Measurements from ENCODE around the gene AMZ1.
"Not testable (repeated sequence)": the region's sequence is repeated elsewhere in the genome, so short reads cannot be mapped to it uniquely, and the experiment has no call there.

The AMZ1 gene

DNA sequence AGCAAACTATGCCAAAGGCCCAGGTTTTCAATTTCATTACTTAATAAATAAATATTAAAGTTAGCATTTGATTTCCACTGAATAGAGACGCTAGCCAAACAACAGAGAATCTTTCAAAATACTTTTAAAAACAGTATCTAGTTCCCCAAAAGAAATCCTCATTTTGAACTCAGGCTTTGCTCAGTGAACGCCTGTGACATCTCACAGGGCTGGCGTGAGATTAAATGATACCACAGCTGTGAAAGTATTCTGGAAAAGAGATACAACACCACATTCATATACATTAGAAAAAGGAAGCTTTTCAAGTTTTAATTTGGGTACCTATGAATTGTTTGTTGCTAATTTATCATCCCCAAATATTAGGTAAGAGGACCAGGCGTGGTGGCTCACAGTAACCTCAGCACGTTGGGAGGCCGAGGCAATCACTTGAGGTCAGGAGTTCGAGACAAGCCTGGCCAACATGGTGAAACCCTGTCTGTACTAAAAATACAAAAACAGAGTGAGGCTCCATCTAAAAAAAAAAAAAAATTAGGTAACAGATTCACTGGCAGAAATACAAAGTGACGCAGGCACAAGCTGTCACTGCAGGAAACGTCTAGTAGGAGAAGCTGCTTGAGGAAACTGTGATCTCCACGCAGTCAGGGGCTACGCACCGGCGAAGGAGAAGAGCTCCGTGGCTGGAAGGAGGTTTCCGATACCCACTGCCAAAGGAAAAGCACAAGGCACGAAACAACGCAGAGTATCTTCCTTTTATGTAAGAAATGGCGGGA lies 50.0 kb downstream of the AMZ1 start:
- Histone ChIP-seq H3K4me1 (ENCODE audit: control insufficient read depth, insufficient read depth, low read length) (0 out of 2 replicates have a peak, but pooled peaks cover 2% of the 10 kb centered on the region), H3K4me3 (ENCODE audit: low read length) (no peak overlapping the region), H3K9me3 (ENCODE audit: control insufficient read depth, insufficient read depth, low read length) (no peaks in the 10 kb centered on the region), H3K27me3 (ENCODE audit: control insufficient read depth, insufficient read depth, low read length) (no peaks in the 10 kb centered on the region), H3K36me3 (ENCODE audit: control insufficient read depth, insufficient read depth, low read length) (no peaks in the 10 kb centered on the region), H3K27ac (ENCODE audit: low read length) (no peak overlapping the region)
- no peak for DNase-seq (ENCODE audit: low read depth, low spot score)
- WGBS (ENCODE audit: insufficient coverage, insufficient read length), result no CpG with 5 or more reads among the region's 18 CpGs

DNA sequence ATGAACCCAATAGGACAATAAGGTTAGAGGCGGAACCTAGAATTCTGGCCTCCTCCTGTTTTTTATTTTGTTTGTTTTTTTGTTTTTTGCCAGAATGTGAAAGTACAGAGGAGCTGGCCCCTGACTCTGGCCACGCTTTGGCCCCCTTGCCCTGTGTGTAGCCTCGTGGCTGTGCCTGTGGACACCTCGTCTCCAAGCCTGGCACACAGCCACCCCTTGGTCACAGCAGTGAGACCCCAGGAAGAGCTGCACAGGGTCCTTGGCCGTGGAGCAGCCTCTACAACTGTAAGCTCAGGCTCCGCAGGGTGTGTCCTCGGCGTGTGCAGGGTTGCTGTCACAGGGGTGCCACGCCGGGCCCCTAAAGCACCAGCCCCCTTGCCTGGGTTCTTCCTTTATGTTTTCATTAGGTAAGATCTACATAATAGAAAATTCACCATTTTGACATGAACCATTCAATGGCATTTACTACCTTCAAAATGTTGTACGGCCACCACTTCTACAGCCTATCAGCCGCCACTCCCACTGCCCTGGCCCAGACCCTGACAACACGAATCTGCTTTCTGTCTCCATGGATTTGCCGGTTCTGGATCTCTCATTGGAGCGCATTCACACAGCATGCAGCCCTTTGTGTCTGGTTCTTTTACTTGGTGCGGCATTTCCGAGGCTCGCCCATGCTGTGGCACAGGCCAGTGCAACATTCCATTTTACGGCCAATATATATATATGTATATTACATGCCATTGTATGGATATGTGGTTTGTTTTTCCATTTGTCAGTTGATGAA lies 51.0 kb downstream of the AMZ1 start:
- Histone ChIP-seq H3K27ac (ENCODE audit: low read length) (no peak overlapping the region), H3K27me3 (ENCODE audit: control insufficient read depth, insufficient read depth, low read length) (no peaks in the 10 kb centered on the region), H3K9me3 (ENCODE audit: control insufficient read depth, insufficient read depth, low read length) (no peaks in the 10 kb centered on the region), H3K36me3 (ENCODE audit: control insufficient read depth, insufficient read depth, low read length) (no peaks in the 10 kb centered on the region), H3K4me1 (ENCODE audit: control insufficient read depth, insufficient read depth, low read length) (0 out of 2 replicates have a peak, but pooled peaks cover 2% of the 10 kb centered on the region), H3K4me3 (ENCODE audit: low read length) (no peak overlapping the region)
- no CpG with 5 or more reads among the region's 19 CpGs for WGBS (ENCODE audit: insufficient coverage, insufficient read length)
- DNase-seq (ENCODE audit: low read depth, low spot score), result no peak

DNA sequence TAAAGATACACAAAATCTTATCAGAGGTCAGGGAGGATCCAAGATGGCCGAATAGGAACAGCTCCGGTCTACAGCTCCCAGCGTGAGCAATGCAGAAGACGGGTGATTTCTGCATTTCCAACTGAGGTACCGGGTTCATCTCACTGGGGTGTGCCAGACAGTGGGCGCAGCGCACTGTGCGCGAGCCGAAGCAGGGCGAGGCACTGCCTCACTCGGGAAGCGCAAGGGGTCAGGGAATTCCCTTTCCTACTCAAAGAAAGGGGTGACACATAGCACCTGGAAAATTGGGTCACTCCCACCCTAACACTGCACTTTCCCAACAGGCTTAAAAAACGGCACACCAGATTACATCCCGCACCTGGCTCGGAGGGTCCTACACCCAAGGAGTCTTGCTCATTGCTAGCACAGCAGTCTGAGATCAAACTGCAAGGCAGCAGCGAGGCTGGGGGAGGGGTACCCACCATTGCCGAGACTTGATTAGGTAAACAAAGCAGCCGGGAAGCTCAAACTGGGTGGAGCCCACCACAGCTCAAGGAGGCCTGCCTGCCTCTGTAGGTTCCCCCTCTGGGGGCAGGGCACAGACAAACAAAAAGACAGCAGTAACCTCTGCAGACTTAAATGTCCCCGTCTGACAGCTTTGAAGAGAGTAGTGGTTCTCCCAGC lies 55.7 kb downstream of the AMZ1 start:
- not testable (repeated sequence) for DNase-seq (ENCODE audit: low read depth, low spot score); H3K9me3 ChIP-seq (ENCODE audit: control insufficient read depth, insufficient read depth, low read length); H3K4me3 ChIP-seq (ENCODE audit: low read length); H3K27ac ChIP-seq (ENCODE audit: low read length); H3K27me3 ChIP-seq (ENCODE audit: control insufficient read depth, insufficient read depth, low read length); H3K36me3 ChIP-seq (ENCODE audit: control insufficient read depth, insufficient read depth, low read length); H3K4me1 ChIP-seq (ENCODE audit: control insufficient read depth, insufficient read depth, low read length)
- no CpG with 5 or more reads among the region's 20 CpGs for WGBS (ENCODE audit: insufficient coverage, insufficient read length)

DNA sequence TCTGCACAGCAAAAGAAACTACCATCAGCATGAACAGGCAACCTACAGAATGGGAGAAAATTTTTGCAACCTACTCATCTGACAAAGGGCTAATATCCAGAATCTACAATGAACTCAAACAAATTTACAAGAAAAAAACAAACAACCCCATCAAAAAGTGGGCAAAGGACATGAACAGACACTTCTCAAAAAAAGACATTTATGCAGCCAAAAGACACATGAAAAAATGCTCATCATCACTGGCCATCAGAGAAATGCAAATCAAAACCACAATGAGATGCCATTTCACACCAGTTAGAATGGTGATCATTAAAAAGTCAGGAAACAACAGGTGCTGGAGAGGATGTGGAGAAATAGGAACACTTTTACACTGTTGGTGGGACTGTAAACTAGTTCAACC lies 60.7 kb downstream of the AMZ1 start:
- not testable (repeated sequence) for H3K9me3 ChIP-seq (ENCODE audit: control insufficient read depth, insufficient read depth, low read length); H3K27me3 ChIP-seq (ENCODE audit: control insufficient read depth, insufficient read depth, low read length); H3K36me3 ChIP-seq (ENCODE audit: control insufficient read depth, insufficient read depth, low read length); H3K27ac ChIP-seq (ENCODE audit: low read length); H3K4me1 ChIP-seq (ENCODE audit: control insufficient read depth, insufficient read depth, low read length); H3K4me3 ChIP-seq (ENCODE audit: low read length); DNase-seq (ENCODE audit: low read depth, low spot score)

DNA sequence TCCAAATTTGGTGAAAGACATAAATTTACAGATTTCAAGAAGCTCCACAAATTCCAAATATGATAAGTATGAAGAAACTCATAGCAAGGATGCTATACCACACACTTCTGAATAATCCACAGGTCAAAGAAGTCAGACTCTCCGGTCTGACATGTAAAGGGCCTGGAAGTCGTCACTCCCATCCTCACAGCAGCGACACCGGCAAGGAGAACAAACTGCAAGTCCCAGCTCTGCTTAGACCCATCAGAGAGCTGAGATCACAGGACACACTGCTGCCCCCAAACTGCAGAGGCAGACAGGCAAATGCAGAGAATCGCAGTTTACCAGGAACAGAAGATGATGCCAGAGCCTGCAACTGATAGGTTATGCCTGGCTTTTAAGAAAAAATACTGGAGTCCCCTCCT lies 62.0 kb downstream of the AMZ1 start:
- no peak for DNase-seq (ENCODE audit: low read depth, low spot score)
- H3K4me1 ChIP-seq (ENCODE audit: control insufficient read depth, insufficient read depth, low read length), result peaks cover 1% of the 10 kb centered on the region; the same call in 1 of the 2 replicates
- no peaks in the 10 kb centered on the region for H3K36me3 ChIP-seq (ENCODE audit: control insufficient read depth, insufficient read depth, low read length)
- H3K27ac ChIP-seq (ENCODE audit: low read length), result no peak overlapping the region
- no peaks in the 10 kb centered on the region for H3K9me3 ChIP-seq (ENCODE audit: control insufficient read depth, insufficient read depth, low read length)
- no peak overlapping the region for H3K4me3 ChIP-seq (ENCODE audit: low read length)
- H3K27me3 ChIP-seq (ENCODE audit: control insufficient read depth, insufficient read depth, low read length), result no peaks in the 10 kb centered on the region
- WGBS (ENCODE audit: insufficient coverage, insufficient read length), result no CpG with 5 or more reads among the region's 5 CpGs

DNA sequence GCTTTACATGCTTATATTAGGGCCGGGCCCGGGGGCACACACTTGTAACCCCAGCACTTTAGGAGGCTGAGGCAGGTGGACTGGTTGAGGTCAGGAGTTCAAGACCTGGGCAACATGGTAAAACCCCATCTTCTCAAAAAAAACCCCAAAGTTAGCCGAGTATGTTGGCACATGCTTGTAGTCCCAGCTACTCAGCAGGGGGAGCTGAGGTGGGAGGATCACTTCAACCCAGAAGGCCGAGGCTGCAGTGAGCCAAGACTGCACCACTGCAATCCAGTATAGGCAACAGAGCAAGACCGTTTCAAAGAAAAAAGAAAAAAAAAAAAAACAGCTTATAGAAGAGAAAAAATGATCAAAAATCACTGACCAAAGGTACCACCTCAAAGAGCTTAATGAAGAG lies 63.1 kb downstream of the AMZ1 start:
- Histone ChIP-seq H3K4me3 (ENCODE audit: low read length) (no peak overlapping the region), H3K9me3 (ENCODE audit: control insufficient read depth, insufficient read depth, low read length) (no peaks in the 10 kb centered on the region), H3K4me1 (ENCODE audit: control insufficient read depth, insufficient read depth, low read length) (peaks cover 1% of the 10 kb centered on the region; the same call in 1 of the 2 replicates), H3K27ac (ENCODE audit: low read length) (no peak overlapping the region), H3K36me3 (ENCODE audit: control insufficient read depth, insufficient read depth, low read length) (no peaks in the 10 kb centered on the region), H3K27me3 (ENCODE audit: control insufficient read depth, insufficient read depth, low read length) (no peaks in the 10 kb centered on the region)
- no CpG with 5 or more reads among the region's 5 CpGs for WGBS (ENCODE audit: insufficient coverage, insufficient read length)
- no peak for DNase-seq (ENCODE audit: low read depth, low spot score)

DNA sequence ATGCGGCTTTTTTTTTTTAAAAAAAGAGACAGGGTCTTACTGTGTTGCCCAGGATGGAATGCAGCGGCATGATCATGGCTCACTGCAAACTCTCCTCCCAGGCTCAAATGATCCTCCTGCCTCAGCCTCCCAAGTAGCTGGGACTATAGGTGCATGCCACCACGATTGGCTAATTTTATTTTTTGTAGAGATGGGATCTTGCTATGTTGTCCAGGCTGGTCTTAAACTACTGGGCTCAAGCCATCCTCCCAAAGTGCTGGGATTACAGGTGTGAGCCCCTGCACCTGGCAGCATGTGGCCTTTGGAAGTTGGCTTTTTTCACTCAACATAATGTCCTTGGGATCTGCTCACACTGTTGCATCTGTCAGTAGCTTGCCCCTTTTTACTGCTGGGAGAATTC lies 65.1 kb downstream of the AMZ1 start:
- Histone ChIP-seq H3K4me1 (ENCODE audit: control insufficient read depth, insufficient read depth, low read length) (peaks cover 1% of the 10 kb centered on the region; the same call in 1 of the 2 replicates), H3K4me3 (ENCODE audit: low read length) (no peak overlapping the region), H3K36me3 (ENCODE audit: control insufficient read depth, insufficient read depth, low read length) (no peaks in the 10 kb centered on the region), H3K9me3 (ENCODE audit: control insufficient read depth, insufficient read depth, low read length) (no peaks in the 10 kb centered on the region), H3K27me3 (ENCODE audit: control insufficient read depth, insufficient read depth, low read length) (no peaks in the 10 kb centered on the region), H3K27ac (ENCODE audit: low read length) (no peak overlapping the region)
- DNase-seq (ENCODE audit: low read depth, low spot score), result no peak
- WGBS (ENCODE audit: insufficient coverage, insufficient read length), result no CpG with 5 or more reads among the region's 3 CpGs

DNA sequence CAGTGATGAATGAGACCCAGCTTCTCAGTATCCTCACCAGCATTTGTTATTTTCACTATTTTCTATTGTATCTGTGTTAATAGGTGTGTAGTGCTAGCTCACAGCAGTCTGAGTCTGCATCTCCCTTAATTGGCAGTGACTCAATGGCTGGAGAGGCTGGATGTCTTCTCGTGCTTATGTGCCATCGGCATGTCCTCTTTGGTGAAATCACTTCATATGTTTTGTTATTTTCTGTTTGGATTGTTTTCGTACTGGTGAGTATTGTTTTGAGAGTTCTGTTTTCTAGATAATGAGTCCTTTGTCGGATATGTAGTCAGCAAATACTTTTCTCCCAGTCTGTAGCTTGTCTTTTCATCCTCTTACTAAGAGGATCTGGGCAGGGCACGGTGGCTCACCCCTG lies 66.1 kb downstream of the AMZ1 start:
- H3K27ac ChIP-seq (ENCODE audit: low read length), result no peak overlapping the region
- no peaks in the 10 kb centered on the region for H3K27me3 ChIP-seq (ENCODE audit: control insufficient read depth, insufficient read depth, low read length)
- H3K4me1 ChIP-seq (ENCODE audit: control insufficient read depth, insufficient read depth, low read length), result peaks cover 1% of the 10 kb centered on the region; the same call in 1 of the 2 replicates
- no peak for DNase-seq (ENCODE audit: low read depth, low spot score)
- H3K9me3 ChIP-seq (ENCODE audit: control insufficient read depth, insufficient read depth, low read length), result no peaks in the 10 kb centered on the region
- no CpG with 5 or more reads among the region's 5 CpGs for WGBS (ENCODE audit: insufficient coverage, insufficient read length)
- H3K4me3 ChIP-seq (ENCODE audit: low read length), result no peak overlapping the region
- no peaks in the 10 kb centered on the region for H3K36me3 ChIP-seq (ENCODE audit: control insufficient read depth, insufficient read depth, low read length)

DNA sequence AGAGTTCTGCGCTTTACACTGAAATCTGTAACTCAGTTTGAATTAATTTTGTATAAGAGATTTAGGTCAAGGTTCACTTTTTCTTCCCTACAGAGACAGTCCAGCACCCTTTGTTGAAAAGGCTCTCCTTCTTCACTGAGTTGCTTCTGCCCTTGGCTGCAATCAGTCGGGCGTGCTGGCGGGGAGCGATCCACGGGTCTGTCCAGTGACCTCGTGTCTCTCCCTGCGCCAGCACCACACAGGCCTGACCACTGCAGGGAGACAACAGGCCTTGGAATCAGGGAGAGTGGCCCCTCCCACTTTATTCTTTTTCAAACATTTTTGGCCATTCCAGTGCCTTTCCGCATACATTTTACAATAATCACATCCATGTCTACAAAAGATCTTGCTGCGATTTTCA lies 66.9 kb downstream of the AMZ1 start:
- H3K9me3 ChIP-seq (ENCODE audit: control insufficient read depth, insufficient read depth, low read length), result no peaks in the 10 kb centered on the region
- no peak overlapping the region for H3K27ac ChIP-seq (ENCODE audit: low read length)
- no CpG with 5 or more reads among the region's 10 CpGs for WGBS (ENCODE audit: insufficient coverage, insufficient read length)
- no peaks in the 10 kb centered on the region for H3K36me3 ChIP-seq (ENCODE audit: control insufficient read depth, insufficient read depth, low read length)
- H3K4me1 ChIP-seq (ENCODE audit: control insufficient read depth, insufficient read depth, low read length), result peaks cover 1% of the 10 kb centered on the region; the same call in 1 of the 2 replicates
- H3K4me3 ChIP-seq (ENCODE audit: low read length), result no peak overlapping the region
- H3K27me3 ChIP-seq (ENCODE audit: control insufficient read depth, insufficient read depth, low read length), result no peaks in the 10 kb centered on the region
- DNase-seq (ENCODE audit: low read depth, low spot score), result no peak

DNA sequence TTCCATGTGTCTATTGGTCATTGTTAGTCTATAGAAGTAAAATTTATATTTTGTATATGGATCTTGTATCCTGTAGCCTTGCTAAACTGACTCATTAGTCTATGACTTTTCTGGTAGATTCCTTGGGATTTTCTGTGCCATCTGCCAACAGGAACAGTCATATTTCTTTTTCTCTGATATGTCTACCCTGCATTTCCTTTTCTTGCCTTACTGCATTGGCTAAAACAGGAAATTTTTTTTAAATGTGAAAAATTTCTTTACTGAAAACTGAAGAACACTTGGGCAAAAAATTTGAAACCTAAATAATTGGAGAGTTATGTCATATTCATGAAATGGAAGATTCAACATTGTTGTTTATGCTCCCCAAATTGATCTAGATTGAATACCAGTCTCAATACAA lies 67.5 kb downstream of the AMZ1 start:
- Histone ChIP-seq H3K4me1 (ENCODE audit: control insufficient read depth, insufficient read depth, low read length) (peaks cover 3% of the 10 kb centered on the region; the same call in 1 of the 2 replicates), H3K27me3 (ENCODE audit: control insufficient read depth, insufficient read depth, low read length) (no peaks in the 10 kb centered on the region), H3K27ac (ENCODE audit: low read length) (no peak overlapping the region), H3K9me3 (ENCODE audit: control insufficient read depth, insufficient read depth, low read length) (no peaks in the 10 kb centered on the region), H3K4me3 (ENCODE audit: low read length) (no peak overlapping the region), H3K36me3 (ENCODE audit: control insufficient read depth, insufficient read depth, low read length) (no peaks in the 10 kb centered on the region)
- DNase-seq (ENCODE audit: low read depth, low spot score), result no peak
